Activated T-cell treated with anti-CD3 and anti-CD28 coated beads, Interleukin-2, amount 50 U/mL, for 4 hours (primary cell): ENCODE data around the gene CNTNAP5. TPM values are rescaled to one million over a fixed set of nuclear protein-coding genes. Genes with fewer than 3 reads are reported as not detected.

ENCODE experiments used
- ATAC-seq, 2 donors: fragments of 200-7000 bp; cut with Tn5 transposase; one replicate each; pipeline ENCODE4 v1.10.0; 2021
- DNase-seq: peaks from one replicate; pipeline ENCODE4 v3.0.0-alpha.2; 2020
- H3K27me3 Mint-ChIP-seq: one replicate; pipeline ENCODE4 v1.8.0; 2021; ENCODE audit warnings: low read depth, mixed read lengths
- H3K36me3 Mint-ChIP-seq: one replicate; pipeline ENCODE4 v1.8.0; 2022; ENCODE audit warnings: mixed read lengths; ENCODE audit not compliant: insufficient read depth
- H3K4me1 Mint-ChIP-seq: one replicate; pipeline ENCODE4 v1.8.0; 2021; ENCODE audit warnings: low read depth, mixed read lengths
- H3K4me3 Mint-ChIP-seq: one replicate; pipeline ENCODE4 v1.8.0; 2021; ENCODE audit warnings: mild to moderate bottlenecking, moderate library complexity, mixed read lengths
- H3K9me3 Mint-ChIP-seq: one replicate; pipeline ENCODE4 v1.8.0; 2021; ENCODE audit warnings: mixed read lengths
- total RNA-seq, 3 donors: library from RNA; stranded (reverse); gene quantifications; one replicate each; pipeline ENCODE4 v1.2.1, GENCODE V29; 2021

The CNTNAP5 gene
- total RNA-seq, 3 donors from 2014 or later = not detected

GRCh38 chr2:124756048-124756447 is 731.0 kb downstream of the CNTNAP5 start:
- ATAC-seq (no peak), DNase-seq (no peak)
- Mint-ChIP-seq H3K36me3 (no peaks in the 10 kb centered on the region), H3K27me3 (no peaks in the 10 kb centered on the region), H3K4me1 (no peaks in the 10 kb centered on the region), H3K9me3 (peaks cover 4% of the 10 kb centered on the region), H3K4me3 (no peak overlapping the region)

GRCh38 chr2:124762388-124762787 is 737.3 kb downstream of the CNTNAP5 start:
- H3K4me3 Mint-ChIP-seq = no peak overlapping the region
- no peaks in the 10 kb centered on the region for H3K36me3 Mint-ChIP-seq
- no peaks in the 10 kb centered on the region for H3K27me3 Mint-ChIP-seq
- H3K4me1 Mint-ChIP-seq = no peaks in the 10 kb centered on the region
- ATAC-seq (no peak), DNase-seq (no peak)
- no peaks in the 10 kb centered on the region for H3K9me3 Mint-ChIP-seq

DNA sequence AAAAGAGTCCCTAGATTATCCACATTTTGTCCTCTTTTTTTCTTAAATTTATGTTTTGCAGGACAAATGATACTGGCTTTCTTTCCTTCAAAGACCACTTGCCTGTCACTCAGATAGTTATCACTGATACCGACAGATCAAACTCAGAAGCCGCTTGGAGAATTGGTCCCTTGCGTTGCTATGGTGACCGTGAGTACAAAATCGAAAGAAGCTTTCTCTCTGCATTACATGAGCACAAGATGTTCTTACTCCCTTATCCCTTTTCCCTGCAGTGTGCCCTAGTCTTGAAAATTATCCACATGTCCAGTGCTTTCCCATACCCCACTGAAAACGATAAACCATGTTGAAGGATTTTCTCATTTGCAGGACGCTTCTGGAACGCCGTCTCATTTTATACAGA is 738.5 kb downstream of the CNTNAP5 start:
- H3K4me3 Mint-ChIP-seq = no peak overlapping the region
- DNase-seq (no peak), ATAC-seq (no peak)
- H3K36me3 Mint-ChIP-seq = no peaks in the 10 kb centered on the region
- H3K27me3 Mint-ChIP-seq = no peaks in the 10 kb centered on the region
- no peaks in the 10 kb centered on the region for H3K9me3 Mint-ChIP-seq
- H3K4me1 Mint-ChIP-seq = no peaks in the 10 kb centered on the region

- Mint-ChIP-seq H3K36me3 (no peaks in the 10 kb centered on the region), H3K27me3 (no peaks in the 10 kb centered on the region), H3K9me3 (peaks cover 5% of the 10 kb centered on the region), H3K4me1 (no peaks in the 10 kb centered on the region), H3K4me3 (no peak overlapping the region)
- DNase-seq (no peak), ATAC-seq (no peak)
Observed at GRCh38 chr2:124774781-124775180, 749.7 kb downstream of the CNTNAP5 start.

- no peaks in the 10 kb centered on the region for H3K4me1 Mint-ChIP-seq
- DNase-seq (no peak), ATAC-seq (no peak)
- no peak overlapping the region for H3K4me3 Mint-ChIP-seq
- peaks cover 5% of the 10 kb centered on the region for H3K9me3 Mint-ChIP-seq
- no peaks in the 10 kb centered on the region for H3K27me3 Mint-ChIP-seq
- no peaks in the 10 kb centered on the region for H3K36me3 Mint-ChIP-seq
Observed at GRCh38 chr2:124776332-124776731, 751.2 kb downstream of the CNTNAP5 start.

GRCh38 chr2:124778076-124778475 is 753.0 kb downstream of the CNTNAP5 start:
- no peaks in the 10 kb centered on the region for H3K36me3 Mint-ChIP-seq
- DNase-seq (no peak), ATAC-seq (no peak)
- no peak overlapping the region for H3K4me3 Mint-ChIP-seq
- H3K9me3 Mint-ChIP-seq = no peaks in the 10 kb centered on the region
- no peaks in the 10 kb centered on the region for H3K4me1 Mint-ChIP-seq
- H3K27me3 Mint-ChIP-seq = no peaks in the 10 kb centered on the region

- Mint-ChIP-seq H3K4me3 (no peak overlapping the region), H3K27me3 (no peaks in the 10 kb centered on the region), H3K36me3 (no peaks in the 10 kb centered on the region), H3K9me3 (no peaks in the 10 kb centered on the region), H3K4me1 (no peaks in the 10 kb centered on the region)
- no peak for ATAC-seq
- no peak for DNase-seq
Observed at GRCh38 chr2:124796647-124797046, 771.6 kb downstream of the CNTNAP5 start.

GRCh38 chr2:124797049-124797448 is 772.0 kb downstream of the CNTNAP5 start:
- Mint-ChIP-seq H3K9me3 (no peaks in the 10 kb centered on the region), H3K27me3 (no peaks in the 10 kb centered on the region), H3K36me3 (no peaks in the 10 kb centered on the region), H3K4me1 (no peaks in the 10 kb centered on the region), H3K4me3 (no peak overlapping the region)
- ATAC-seq (no peak), DNase-seq (no peak)

DNA sequence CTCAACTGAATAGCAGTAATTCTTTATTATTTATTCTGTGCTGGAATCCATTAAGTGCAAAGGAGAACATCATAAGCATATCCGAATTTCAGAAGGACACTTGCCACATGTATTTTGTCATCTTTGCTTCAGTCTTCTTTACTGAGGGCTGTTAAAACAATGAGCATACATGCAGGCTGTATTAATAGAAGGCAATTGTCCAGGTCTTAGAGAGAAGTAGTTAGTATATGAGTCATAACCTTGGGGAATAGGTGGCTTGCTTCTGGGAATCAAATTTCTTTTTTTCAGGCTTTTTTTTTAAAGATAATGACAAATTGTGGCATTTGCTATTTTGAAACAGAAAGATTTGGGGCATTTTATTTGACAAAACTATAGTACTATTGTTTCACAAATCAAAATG is 773.5 kb downstream of the CNTNAP5 start:
- no peaks in the 10 kb centered on the region for H3K4me1 Mint-ChIP-seq
- no peaks in the 10 kb centered on the region for H3K36me3 Mint-ChIP-seq
- no peak for ATAC-seq

GRCh38 chr2:124804014-124804940 is 779.2 kb downstream of the CNTNAP5 start:
- Mint-ChIP-seq H3K27me3 (no peaks in the 10 kb centered on the region), H3K36me3 (no peaks in the 10 kb centered on the region), H3K9me3 (no peaks in the 10 kb centered on the region), H3K4me1 (no peaks in the 10 kb centered on the region), H3K4me3 (no peak overlapping the region)
- DNase-seq = no peak
- no peak for ATAC-seq

More for the DNA sequence above, 773.5 kb downstream of the CNTNAP5 start:
- H3K27me3 Mint-ChIP-seq = no peaks in the 10 kb centered on the region
- H3K4me3 Mint-ChIP-seq = no peak overlapping the region
- H3K9me3 Mint-ChIP-seq = no peaks in the 10 kb centered on the region
- no peak for DNase-seq

DNA sequence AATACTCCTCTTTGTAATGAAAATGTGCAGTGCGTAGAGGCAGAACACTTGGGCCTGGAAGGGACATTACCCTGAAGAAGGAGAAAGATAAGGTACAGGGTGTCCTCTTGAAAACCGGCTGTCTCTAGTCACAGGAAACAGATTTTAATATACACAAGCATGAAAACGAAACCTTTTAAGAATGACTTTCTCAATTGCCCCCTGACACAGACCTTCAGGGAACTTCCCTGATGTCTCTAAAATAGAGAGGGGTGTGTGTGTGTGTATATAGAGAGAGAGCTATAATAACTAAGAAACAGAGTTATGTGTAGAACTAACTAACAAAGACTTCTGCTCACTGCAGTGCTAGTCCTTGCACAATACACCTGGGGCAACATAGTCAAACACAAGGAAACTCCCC is 780.0 kb downstream of the CNTNAP5 start:
- no peak for ATAC-seq
- H3K4me1 Mint-ChIP-seq = no peaks in the 10 kb centered on the region
- H3K27me3 Mint-ChIP-seq = no peaks in the 10 kb centered on the region
- H3K4me3 Mint-ChIP-seq = no peak overlapping the region
- no peak for DNase-seq
- H3K36me3 Mint-ChIP-seq = no peaks in the 10 kb centered on the region
- no peaks in the 10 kb centered on the region for H3K9me3 Mint-ChIP-seq

DNA sequence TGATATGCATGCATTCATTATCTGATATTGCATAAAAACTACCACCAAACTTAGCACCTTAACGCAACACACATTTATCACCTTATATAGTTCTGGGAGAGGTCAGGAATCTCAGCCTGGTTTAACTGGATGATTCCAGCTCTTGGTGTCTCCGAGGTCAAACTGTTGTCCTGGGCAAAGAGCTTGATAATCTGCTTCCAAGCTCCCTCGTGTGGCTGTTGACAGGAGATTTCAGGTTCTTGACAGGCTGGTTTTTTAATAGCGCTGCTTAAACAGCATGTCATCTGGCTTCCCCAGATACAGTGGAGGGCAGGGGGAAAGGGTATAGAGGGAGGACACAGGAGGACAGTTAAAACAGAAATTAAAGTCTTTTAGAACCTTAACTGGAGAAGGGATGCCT is 785.0 kb downstream of the CNTNAP5 start:
- ATAC-seq = no peak
- no peak for DNase-seq
- Mint-ChIP-seq H3K36me3 (no peaks in the 10 kb centered on the region), H3K9me3 (no peaks in the 10 kb centered on the region), H3K4me1 (no peaks in the 10 kb centered on the region), H3K27me3 (no peaks in the 10 kb centered on the region), H3K4me3 (no peak overlapping the region)

GRCh38 chr2:124814968-124815745 is 790.1 kb downstream of the CNTNAP5 start:
- Mint-ChIP-seq H3K4me3 (no peak overlapping the region), H3K9me3 (peaks cover 3% of the 10 kb centered on the region), H3K4me1 (no peaks in the 10 kb centered on the region), H3K36me3 (no peaks in the 10 kb centered on the region), H3K27me3 (no peaks in the 10 kb centered on the region)
- ATAC-seq = no peak
- DNase-seq = no peak

- DNase-seq (no peak), ATAC-seq (no peak)
- H3K4me1 Mint-ChIP-seq = no peaks in the 10 kb centered on the region
- no peaks in the 10 kb centered on the region for H3K27me3 Mint-ChIP-seq
- H3K4me3 Mint-ChIP-seq = no peak overlapping the region
- no peaks in the 10 kb centered on the region for H3K36me3 Mint-ChIP-seq
- H3K9me3 Mint-ChIP-seq = peaks cover 3% of the 10 kb centered on the region
Observed at GRCh38 chr2:124816007-124816406, 790.9 kb downstream of the CNTNAP5 start.

GRCh38 chr2:124822516-124822915 is 797.4 kb downstream of the CNTNAP5 start:
- ATAC-seq (no peak), DNase-seq (no peak)
- Mint-ChIP-seq H3K9me3 (peaks cover 4% of the 10 kb centered on the region), H3K4me1 (no peaks in the 10 kb centered on the region), H3K4me3 (no peak overlapping the region), H3K36me3 (no peaks in the 10 kb centered on the region), H3K27me3 (no peaks in the 10 kb centered on the region)
